Neural progenitor cell (in vitro differentiated cells): Measurements from ENCODE around the gene PCGF1. TPM values are rescaled to one million over a fixed set of nuclear protein-coding genes. Genes with fewer than 3 reads are reported as not detected.
A peak's percentile ranks its signal among the peaks of the same experiment; 100 is the strongest.

ENCODE experiments used
- DNase-seq: peaks from one replicate; pipeline ENCODE4 v3.0.0-alpha.2; 2016; ENCODE audit warnings: low spot score
- H2AFZ ChIP-seq: fragments of 200-600 bp; sonication (generic); replicated peaks from 2 replicates; pipeline ENCODE4 v1.6.1; 2016; ENCODE audit warnings: antibody characterized with exemption
- H3F3A ChIP-seq: fragments of 200-600 bp; sonication (generic); 2 replicates; pipeline ENCODE4 v1.6.1; 2016; ENCODE audit warnings: antibody characterized with exemption, low read depth
- H3K27ac ChIP-seq: fragments of 200-600 bp; sonication (generic); 2 replicates; pipeline ENCODE4 v1.5.1; 2016; ENCODE audit warnings: mild to moderate bottlenecking
- H3K27me3 ChIP-seq: fragments of 200-600 bp; sonication (generic); 2 replicates; pipeline ENCODE4 v1.6.1; 2016; ENCODE audit warnings: mild to moderate bottlenecking, moderate library complexity
- H3K36me3 ChIP-seq: fragments of 200-600 bp; sonication (generic); 2 replicates; pipeline ENCODE4 v1.5.1; 2016
- H3K4me1 ChIP-seq: fragments of 200-600 bp; sonication (generic); 2 replicates; pipeline ENCODE4 v1.6.1; 2016; ENCODE audit warnings: mixed run types
- H3K4me2 ChIP-seq: fragments of 200-600 bp; sonication (generic); 2 replicates; pipeline ENCODE4 v1.6.1; 2016
- H3K4me3 ChIP-seq: fragments of 200-600 bp; sonication (generic); 2 replicates; pipeline ENCODE4 v1.5.1; 2016
- H3K79me2 ChIP-seq: fragments of 200-600 bp; sonication (generic); 2 replicates; pipeline ENCODE4 v1.6.1; 2016; ENCODE audit warnings: low read depth
- H3K9ac ChIP-seq: fragments of 200-600 bp; sonication (generic); 2 replicates; pipeline ENCODE4 v1.6.1; 2016
- H3K9me3 ChIP-seq: fragments of 200-600 bp; sonication (generic); 2 replicates; pipeline ENCODE4 v1.5.1; 2016; ENCODE audit warnings: low read depth
- H4K20me1 ChIP-seq: fragments of 200-600 bp; sonication (generic); 2 replicates; pipeline ENCODE4 v1.6.1; 2016; ENCODE audit warnings: low read depth
- H3K27ac Mint-ChIP-seq: 3 replicates; pipeline ENCODE4 v1.8.0; 2021; ENCODE audit warnings: mixed read lengths
- H3K27me3 Mint-ChIP-seq: 2 replicates; pipeline ENCODE4 v1.8.0; 2022; ENCODE audit warnings: low read depth, mild to moderate bottlenecking, inconsistent platforms, moderate library complexity, mixed read lengths; ENCODE audit not compliant: insufficient read depth
- H3K36me3 Mint-ChIP-seq: 3 replicates; pipeline ENCODE4 v1.8.0; 2021; ENCODE audit warnings: mixed read lengths
- H3K4me1 Mint-ChIP-seq: 3 replicates; pipeline ENCODE4 v1.8.0; 2021; ENCODE audit warnings: mixed read lengths
- H3K4me3 Mint-ChIP-seq: 3 replicates; pipeline ENCODE4 v1.8.0; 2021; ENCODE audit warnings: mild to moderate bottlenecking, moderate library complexity, mixed read lengths
- H3K9me3 Mint-ChIP-seq: 3 replicates; pipeline ENCODE4 v1.8.0; 2020; ENCODE audit warnings: mixed read lengths
- EZH2 ChIP-seq: fragments of 200-600 bp; sonication (generic); IDR thresholded peaks from 2 replicates; pipeline ENCODE4 v1.6.1; 2017; ENCODE audit warnings: antibody characterized with exemption, mild to moderate bottlenecking, moderate library complexity
- EZH2phosphoT487 ChIP-seq: fragments of 200-600 bp; sonication (generic); IDR thresholded peaks from 2 replicates; pipeline ENCODE4 v1.6.1; 2017; ENCODE audit warnings: antibody characterized with exemption
- total RNA-seq: library from RNA; depleted of rRNA; stranded (reverse); fragments of >200 nt; gene quantifications from 2 replicates; pipeline ENCODE4 v1.2.3, GENCODE V29; 2015; ENCODE audit warnings: low replicate concordance
- TF ChIP-seq, protein P1 (sequence below): fragments of 200-600 bp; sonication (generic); IDR thresholded peaks from 2 replicates; pipeline ENCODE4 v1.5.1; 2017; ENCODE audit warnings: antibody characterized with exemption, mild to moderate bottlenecking

The PCGF1 gene
- total RNA-seq, 1 donor from 2014 or later, result 10.9 TPM

DNA sequence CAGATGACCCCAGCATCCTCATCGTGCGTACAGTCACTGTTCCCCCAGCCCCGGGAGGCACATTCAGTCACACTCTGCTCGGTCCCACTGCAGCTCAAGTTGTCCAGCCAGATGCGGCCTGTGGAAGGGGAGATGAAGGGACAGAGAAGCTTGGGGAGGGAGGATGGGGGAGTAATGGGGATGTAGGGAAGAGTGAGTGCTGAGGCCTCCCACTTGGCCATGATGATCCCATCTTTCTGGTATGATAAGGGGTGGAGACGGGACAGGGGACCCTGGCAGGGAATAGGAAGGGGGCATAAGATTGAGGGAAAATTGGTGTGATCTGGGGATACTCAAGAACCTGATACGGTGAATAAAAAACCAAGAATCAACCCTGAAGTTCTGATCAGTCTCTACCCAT lies 42.7 kb upstream of the PCGF1 start:
- Histone ChIP-seq H3K9ac (no peak overlapping the region), H3K27ac (no peak overlapping the region), H3K36me3 (no peaks in the 10 kb centered on the region), H3F3A (peaks cover 40% of the 10 kb centered on the region), H3K9me3 (no peaks in the 10 kb centered on the region), H4K20me1 (peaks cover 17% of the 10 kb centered on the region), H3K4me3 (no peak overlapping the region), H3K4me2 (no peak overlapping the region), H3K27me3 (peaks cover 52% of the 10 kb centered on the region), H3K79me2 (peaks cover 15% of the 10 kb centered on the region), H2AFZ (no peak overlapping the region), H3K4me1 (peaks cover 12% of the 10 kb centered on the region)
- Mint-ChIP-seq H3K36me3 (peaks cover 26% of the 10 kb centered on the region), H3K27ac (peak overlapping the region; percentile 13), H3K4me3 (peak overlapping the region; percentile 36), H3K4me1 (peaks cover 23% of the 10 kb centered on the region), H3K27me3 (peaks cover 21% of the 10 kb centered on the region), H3K9me3 (no peaks in the 10 kb centered on the region)
- TF ChIP-seq EZH2, result no peak
- TF ChIP-seq EZH2phosphoT487, result no peak
- TF ChIP-seq, protein P1, sequence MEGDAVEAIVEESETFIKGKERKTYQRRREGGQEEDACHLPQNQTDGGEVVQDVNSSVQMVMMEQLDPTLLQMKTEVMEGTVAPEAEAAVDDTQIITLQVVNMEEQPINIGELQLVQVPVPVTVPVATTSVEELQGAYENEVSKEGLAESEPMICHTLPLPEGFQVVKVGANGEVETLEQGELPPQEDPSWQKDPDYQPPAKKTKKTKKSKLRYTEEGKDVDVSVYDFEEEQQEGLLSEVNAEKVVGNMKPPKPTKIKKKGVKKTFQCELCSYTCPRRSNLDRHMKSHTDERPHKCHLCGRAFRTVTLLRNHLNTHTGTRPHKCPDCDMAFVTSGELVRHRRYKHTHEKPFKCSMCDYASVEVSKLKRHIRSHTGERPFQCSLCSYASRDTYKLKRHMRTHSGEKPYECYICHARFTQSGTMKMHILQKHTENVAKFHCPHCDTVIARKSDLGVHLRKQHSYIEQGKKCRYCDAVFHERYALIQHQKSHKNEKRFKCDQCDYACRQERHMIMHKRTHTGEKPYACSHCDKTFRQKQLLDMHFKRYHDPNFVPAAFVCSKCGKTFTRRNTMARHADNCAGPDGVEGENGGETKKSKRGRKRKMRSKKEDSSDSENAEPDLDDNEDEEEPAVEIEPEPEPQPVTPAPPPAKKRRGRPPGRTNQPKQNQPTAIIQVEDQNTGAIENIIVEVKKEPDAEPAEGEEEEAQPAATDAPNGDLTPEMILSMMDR, result no peak
- no peak for DNase-seq

DNA sequence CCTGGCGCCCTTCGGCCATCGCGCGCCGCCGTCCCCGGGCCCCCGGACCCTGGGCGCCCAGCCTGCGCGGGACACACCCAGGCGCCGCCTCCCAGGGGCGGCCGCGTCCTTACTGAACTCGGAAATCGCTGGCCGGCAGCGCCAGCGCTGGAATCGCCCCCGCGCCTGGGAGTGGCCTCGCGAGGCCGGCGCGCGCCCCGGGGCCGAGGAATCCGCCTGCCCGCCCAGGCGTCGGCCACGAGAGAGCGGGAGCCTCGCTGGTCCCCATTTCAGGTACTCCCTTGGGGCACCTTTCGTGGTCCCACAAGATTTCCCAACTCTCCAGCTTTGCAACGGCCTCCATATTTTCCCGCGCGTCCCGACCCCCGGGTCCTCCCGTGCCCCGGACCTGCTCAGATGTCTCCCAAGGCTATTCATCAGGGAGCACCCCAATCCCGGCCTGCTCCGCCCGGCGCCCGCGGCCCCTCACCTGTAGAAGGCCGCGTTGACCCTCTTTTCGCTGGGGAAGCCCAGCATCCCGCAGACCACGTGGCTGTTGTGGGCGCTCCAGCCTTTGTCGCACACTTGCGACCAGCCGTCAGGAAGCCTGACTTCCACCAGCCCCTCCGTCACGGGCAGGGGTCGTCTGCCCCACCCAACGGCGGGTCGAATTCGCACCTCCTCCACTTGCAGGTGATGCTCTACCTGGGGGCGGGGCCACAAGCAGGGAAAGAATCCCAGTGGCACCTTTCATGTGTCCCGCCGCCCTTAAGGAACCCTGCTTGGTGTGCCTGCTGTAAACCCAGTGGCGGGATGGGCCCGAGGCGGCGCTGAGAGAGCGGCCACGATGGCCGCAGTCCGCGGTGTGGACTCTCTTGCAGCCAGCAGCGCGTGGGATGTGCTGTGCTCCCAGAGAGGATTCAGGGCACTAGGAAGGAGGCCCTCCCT lies 41.7 kb upstream of the PCGF1 start:
- Histone ChIP-seq H3K27ac (no peak overlapping the region), H3K4me3 (peak overlapping the region; percentile 51), H3K36me3 (no peaks in the 10 kb centered on the region), H3K27me3 (peaks cover 45% of the 10 kb centered on the region), H4K20me1 (peaks cover 14% of the 10 kb centered on the region), H3F3A (peaks cover 31% of the 10 kb centered on the region), H3K9me3 (no peaks in the 10 kb centered on the region), H3K9ac (no peak overlapping the region), H3K4me2 (peak overlapping the region; percentile 74), H3K79me2 (peaks cover 15% of the 10 kb centered on the region), H3K4me1 (peaks cover 11% of the 10 kb centered on the region), H2AFZ (peak overlapping the region; percentile 95)
- H3K27me3 Mint-ChIP-seq, result peaks cover 21% of the 10 kb centered on the region
- peak; percentile 85 for DNase-seq
- peak overlapping the region; percentile 67 for H3K4me3 Mint-ChIP-seq
- no peak overlapping the region for H3K27ac Mint-ChIP-seq
- H3K4me1 Mint-ChIP-seq, result peaks cover 23% of the 10 kb centered on the region
- TF ChIP-seq EZH2 (peak; percentile 70), EZH2phosphoT487 (peak; percentile 35)
- TF ChIP-seq, protein P1, result no peak
- peaks cover 26% of the 10 kb centered on the region for H3K36me3 Mint-ChIP-seq
- H3K9me3 Mint-ChIP-seq, result no peaks in the 10 kb centered on the region

DNA sequence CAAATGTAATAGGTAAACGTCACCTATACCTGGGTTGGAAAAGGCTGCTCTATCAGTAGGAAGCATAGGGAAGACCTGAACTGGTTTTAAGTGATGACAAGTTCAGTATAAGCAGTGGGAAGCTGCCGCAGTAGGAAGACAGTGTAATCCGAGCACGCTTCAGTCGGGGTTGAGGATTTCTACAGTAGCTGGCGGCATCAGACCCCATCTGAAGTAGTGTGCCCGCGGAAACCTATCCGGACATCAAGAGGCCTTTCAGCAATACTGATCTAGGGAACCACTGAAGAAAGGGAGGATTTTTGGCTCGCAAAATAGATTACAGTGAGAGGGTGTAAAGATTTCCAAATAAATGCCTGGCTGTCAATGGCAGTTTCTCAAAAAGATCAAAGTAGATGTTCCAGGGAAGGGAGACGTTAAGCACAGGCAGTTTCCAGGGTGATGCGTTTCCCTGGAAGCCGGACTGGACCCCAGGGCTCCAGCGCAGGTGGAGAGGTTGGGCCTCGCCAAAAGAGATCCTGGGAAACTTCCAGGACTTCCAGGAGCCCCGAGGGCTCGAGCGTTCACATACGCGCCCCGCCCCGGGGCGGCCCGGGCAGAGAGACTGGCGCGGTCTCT lies 40.9 kb upstream of the PCGF1 start:
- peaks cover 14% of the 10 kb centered on the region for H4K20me1 ChIP-seq
- Mint-ChIP-seq H3K9me3 (no peaks in the 10 kb centered on the region), H3K4me3 (peak overlapping the region; percentile 86), H3K27ac (no peak overlapping the region), H3K27me3 (peaks cover 19% of the 10 kb centered on the region), H3K4me1 (peaks cover 23% of the 10 kb centered on the region), H3K36me3 (peaks cover 26% of the 10 kb centered on the region)
- peaks cover 11% of the 10 kb centered on the region for H3K4me1 ChIP-seq
- H2AFZ ChIP-seq, result peak overlapping the region; percentile 95
- no peaks in the 10 kb centered on the region for H3K9me3 ChIP-seq
- peak; percentile 41 for DNase-seq
- H3K4me3 ChIP-seq, result peak overlapping the region; percentile 51
- H3K4me2 ChIP-seq, result peak overlapping the region; percentile 74
- no peak overlapping the region for H3K9ac ChIP-seq
- H3K27ac ChIP-seq, result no peak overlapping the region
- no peaks in the 10 kb centered on the region for H3K36me3 ChIP-seq
- peaks cover 15% of the 10 kb centered on the region for H3K79me2 ChIP-seq
- TF ChIP-seq, protein P1, result no peak
- TF ChIP-seq EZH2phosphoT487 (no peak), EZH2 (no peak)
- H3K27me3 ChIP-seq, result peaks cover 45% of the 10 kb centered on the region
- H3F3A ChIP-seq, result peaks cover 23% of the 10 kb centered on the region
